CD4-positive, alpha-beta memory T cell (primary cell): ENCODE results near the gene ACTN1. TPM values are rescaled to one million over a fixed set of nuclear protein-coding genes. Genes with fewer than 3 reads are reported as not detected.

Experiments
- CTCF ChIA-PET: fragments of 350-600 bp; sonication (Branson Sonifier 250); formaldehyde crosslinking; loops from one replicate; lab custom pipeline; 2021; ENCODE audit warnings: inconsistent platforms; ENCODE audit not compliant: partially characterized antibody; lab: Charles Lee
- POLR2A ChIA-PET: fragments of 350-600 bp; sonication (Branson Sonifier 250); formaldehyde crosslinking; loops from one replicate; lab custom pipeline; 2021; ENCODE audit not compliant: partially characterized antibody; lab: Charles Lee
- DNase-seq, 5 donors: peaks; one replicate each; pipeline versions ENCODE4 v3.0.0 to v3.0.0-alpha.2; 2020 to 2022; ENCODE audit warnings: mixed read lengths in 1 of 5
- H3K27ac ChIP-seq: one replicate; pipeline ENCODE4 v1.7.0; 2013; ENCODE audit warnings: low read depth, low read length
- H3K27me3 ChIP-seq: 2 replicates; pipeline ENCODE4 v1.7.0; 2013; ENCODE audit warnings: mild to moderate bottlenecking, low read length, moderate library complexity; ENCODE audit not compliant: insufficient read depth
- H3K36me3 ChIP-seq: 2 replicates; pipeline ENCODE4 v1.7.0; 2013; ENCODE audit warnings: mild to moderate bottlenecking, low read length, moderate library complexity; ENCODE audit not compliant: insufficient read depth
- H3K4me1 ChIP-seq: 2 replicates; pipeline ENCODE4 v1.7.0; 2013; ENCODE audit warnings: mild to moderate bottlenecking, low read length, moderate library complexity; ENCODE audit not compliant: insufficient read depth
- H3K4me3 ChIP-seq, 2 donors: one replicate each; pipeline ENCODE4 v1.7.0; 2013; ENCODE audit warnings: low read length in 2 of 2, mild to moderate bottlenecking in 1 of 2
- H3K9me3 ChIP-seq, 2 donors: one replicate each; pipeline ENCODE4 v1.7.0; 2013; ENCODE audit warnings: low read length in 2 of 2, control low read depth in 1 of 2; ENCODE audit not compliant: control insufficient read depth in 1 of 2
- H3K27ac Mint-ChIP-seq, 7 donors: one replicate each; pipeline ENCODE4 v1.8.0; 2020 to 2021; ENCODE audit warnings: mixed read lengths in 7 of 7, mild to moderate bottlenecking in 6 of 7, inconsistent platforms in 3 of 7, moderate library complexity in 3 of 7
- H3K27me3 Mint-ChIP-seq, 2 donors: one replicate each; pipeline ENCODE4 v1.8.0; 2020 to 2021; ENCODE audit warnings: mixed read lengths in 2 of 2
- H3K36me3 Mint-ChIP-seq, 2 donors: one replicate each; pipeline ENCODE4 v1.8.0; 2020 to 2021; ENCODE audit warnings: mixed read lengths in 2 of 2, inconsistent platforms in 1 of 2, mild to moderate bottlenecking in 1 of 2
- H3K4me1 Mint-ChIP-seq, 4 donors: one replicate each; pipeline ENCODE4 v1.8.0; 2020 to 2021; ENCODE audit warnings: mixed read lengths in 4 of 4, mild to moderate bottlenecking in 1 of 4
- H3K4me3 Mint-ChIP-seq, 8 donors: one replicate each; pipeline ENCODE4 v1.8.0; 2020 to 2021; ENCODE audit warnings: mixed read lengths in 8 of 8, mild to moderate bottlenecking in 7 of 8, moderate library complexity in 6 of 8, inconsistent platforms in 3 of 8
- H3K9me3 Mint-ChIP-seq, 8 donors: one replicate each; pipeline ENCODE4 v1.8.0; 2020 to 2021; ENCODE audit warnings: mixed read lengths in 8 of 8, mild to moderate bottlenecking in 5 of 8, inconsistent platforms in 3 of 8, moderate library complexity in 1 of 8
- intact Hi-C: fragments of 100-400 bp; cut with micrococcal nuclease; formaldehyde crosslinking; loops from one replicate; pipeline ENCODE4 v1.15.1; 2023
- polyA plus RNA-seq, 2 donors: library from polyadenylated mRNA; unstranded; fragments of 300-500 nt; fragmentation: Illumina TruSeq; gene quantifications; one replicate each; pipeline ENCODE4 v1.2.3, GENCODE V29; 2021
- total RNA-seq, 2 experiments: library from RNA; stranded (reverse); gene quantifications; one replicate each; pipeline ENCODE4 v1.2.3, GENCODE V29; 2021

ACTN1 gene
- total and polyA plus RNA-seq, 4 experiments from 2014 or later: 33.6 to 75.1 (median 67.0) TPM

GRCh38 chr14:68888883-68889282 lies 90.2 kb downstream of the ACTN1 start:
- CTCF ChIA-PET: no interaction called here

GRCh38 chr14:68888025-68888850 lies 90.9 kb downstream of the ACTN1 start:
- Histone ChIP-seq H3K4me3 (no peak overlapping the region), H3K36me3 (peaks cover 25% of the 10 kb centered on the region), H3K9me3 (no peaks in the 10 kb centered on the region), H3K27me3 (no peaks in the 10 kb centered on the region), H3K4me1 (no peaks in the 10 kb centered on the region), H3K27ac (no peak overlapping the region)
- peak overlapping the region in 1 of 7 donors; percentile 65 for H3K27ac Mint-ChIP-seq
- ChIA-PET POLR2A (interaction anchor here (0.6 kb wide), 1 partner anchor 209 kb away, joined by 3 read pairs; no protein-coding TSS in a partner anchor), CTCF (interaction anchor here (0.7 to 1.0 kb wide), 2 partner anchors 24 to 202 kb away, joined by 3 read pairs; no protein-coding TSS in a partner anchor)
- intact Hi-C loops: no loop called here
- H3K4me3 Mint-ChIP-seq: no peak overlapping the region
- DNase-seq: no peak
- H3K36me3 Mint-ChIP-seq: peaks cover 27 to 46% of the 10 kb centered on the region in 2 donors
- H3K4me1 Mint-ChIP-seq: no peaks in the 10 kb centered on the region
- H3K9me3 Mint-ChIP-seq: no peaks in the 10 kb centered on the region
- H3K27me3 Mint-ChIP-seq: no peaks in the 10 kb centered on the region

More at GRCh38 chr14:68888883-68889282, 90.2 kb downstream of the ACTN1 start:
- Histone ChIP-seq H3K9me3 (no peaks in the 10 kb centered on the region), H3K4me3 (no peak overlapping the region), H3K4me1 (no peaks in the 10 kb centered on the region), H3K27me3 (no peaks in the 10 kb centered on the region), H3K36me3 (peaks cover 31% of the 10 kb centered on the region), H3K27ac (no peak overlapping the region)
- H3K4me1 Mint-ChIP-seq: no peaks in the 10 kb centered on the region
- POLR2A ChIA-PET: no interaction called here
- no peak overlapping the region for H3K27ac Mint-ChIP-seq
- no peak overlapping the region for H3K4me3 Mint-ChIP-seq
- intact Hi-C loops: no loop called here
- DNase-seq: no peak
- peaks cover 25 to 46% of the 10 kb centered on the region in 2 donors for H3K36me3 Mint-ChIP-seq
- no peaks in the 10 kb centered on the region for H3K27me3 Mint-ChIP-seq
- H3K9me3 Mint-ChIP-seq: no peaks in the 10 kb centered on the region

- H3K27ac Mint-ChIP-seq: no peak overlapping the region
Observed at GRCh38 chr14:68886109-68886434, 93.0 kb downstream of the ACTN1 start.

DNA sequence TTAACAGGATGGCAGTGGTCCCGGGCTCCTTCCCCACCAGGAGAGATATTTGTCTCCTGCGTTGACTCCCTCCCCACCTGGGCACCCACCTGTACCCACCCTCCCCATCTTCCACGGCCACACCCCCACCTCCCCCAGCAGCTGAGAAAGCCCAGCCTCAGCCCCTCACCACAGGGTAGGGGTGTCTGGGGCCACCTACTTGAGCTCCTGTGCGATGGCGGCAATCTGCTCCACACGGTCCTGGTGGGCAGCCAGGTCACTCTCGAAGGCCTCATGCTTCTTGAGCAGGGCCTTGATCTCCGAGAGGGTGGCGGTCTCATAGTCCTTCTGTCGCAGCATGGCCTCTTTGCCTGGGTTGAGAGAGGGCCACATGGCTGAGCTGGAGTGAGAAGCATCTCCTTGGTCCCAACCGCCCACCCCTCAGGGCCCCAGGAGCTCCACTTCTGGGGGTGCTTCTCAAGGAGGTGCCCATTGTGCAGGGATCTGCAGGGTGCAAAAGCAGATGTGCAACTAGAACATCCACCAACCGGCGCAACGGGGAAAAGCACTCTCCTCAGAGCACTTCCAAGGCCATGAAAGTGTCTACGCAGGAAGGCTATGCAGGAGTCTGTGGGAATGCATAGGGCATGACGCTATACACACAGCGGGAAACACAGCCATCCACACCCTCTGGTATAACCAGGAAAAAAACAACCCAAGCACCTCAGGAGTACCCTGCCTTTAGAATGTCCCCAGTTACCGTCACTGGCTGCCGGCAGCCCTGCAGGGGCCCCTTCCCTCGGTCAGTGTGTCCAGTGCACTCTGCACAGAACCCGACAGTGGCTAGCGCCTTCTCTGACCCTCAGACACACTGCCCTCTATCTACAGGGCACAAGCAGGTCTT lies 93.6 kb downstream of the ACTN1 start:
- ChIA-PET POLR2A (no interaction called here), CTCF (interaction anchor here (1.8 kb wide), 2 partner anchors 23 to 25 kb away, joined by 3 to 8 read pairs; no protein-coding TSS in a partner anchor)
- no peak for DNase-seq
- Mint-ChIP-seq H3K4me1 (no peaks in the 10 kb centered on the region), H3K4me3 (no peak overlapping the region), H3K27me3 (no peaks in the 10 kb centered on the region), H3K27ac (no peak overlapping the region), H3K9me3 (no peaks in the 10 kb centered on the region), H3K36me3 (peaks cover 43 to 49% of the 10 kb centered on the region in 2 donors)
- Histone ChIP-seq H3K4me1 (no peaks in the 10 kb centered on the region), H3K27me3 (no peaks in the 10 kb centered on the region), H3K36me3 (peaks cover 27% of the 10 kb centered on the region), H3K27ac (no peak overlapping the region), H3K9me3 (no peaks in the 10 kb centered on the region), H3K4me3 (no peak overlapping the region)
- intact Hi-C loops: no loop called here

More at GRCh38 chr14:68886109-68886434, 93.0 kb downstream of the ACTN1 start:
- H3K27me3 ChIP-seq: no peaks in the 10 kb centered on the region
- H3K36me3 ChIP-seq: peaks cover 23% of the 10 kb centered on the region
- H3K4me1 ChIP-seq: no peaks in the 10 kb centered on the region
- Mint-ChIP-seq H3K9me3 (no peaks in the 10 kb centered on the region), H3K36me3 (peaks cover 40 to 50% of the 10 kb centered on the region in 2 donors), H3K27me3 (no peaks in the 10 kb centered on the region), H3K4me3 (no peak overlapping the region), H3K4me1 (no peaks in the 10 kb centered on the region)
- H3K4me3 ChIP-seq: no peak overlapping the region
- no peak overlapping the region for H3K27ac ChIP-seq
- DNase-seq: no peak
- intact Hi-C loops: no loop called here
- CTCF ChIA-PET: no interaction called here
- POLR2A ChIA-PET: no interaction called here
- H3K9me3 ChIP-seq: no peaks in the 10 kb centered on the region

DNA sequence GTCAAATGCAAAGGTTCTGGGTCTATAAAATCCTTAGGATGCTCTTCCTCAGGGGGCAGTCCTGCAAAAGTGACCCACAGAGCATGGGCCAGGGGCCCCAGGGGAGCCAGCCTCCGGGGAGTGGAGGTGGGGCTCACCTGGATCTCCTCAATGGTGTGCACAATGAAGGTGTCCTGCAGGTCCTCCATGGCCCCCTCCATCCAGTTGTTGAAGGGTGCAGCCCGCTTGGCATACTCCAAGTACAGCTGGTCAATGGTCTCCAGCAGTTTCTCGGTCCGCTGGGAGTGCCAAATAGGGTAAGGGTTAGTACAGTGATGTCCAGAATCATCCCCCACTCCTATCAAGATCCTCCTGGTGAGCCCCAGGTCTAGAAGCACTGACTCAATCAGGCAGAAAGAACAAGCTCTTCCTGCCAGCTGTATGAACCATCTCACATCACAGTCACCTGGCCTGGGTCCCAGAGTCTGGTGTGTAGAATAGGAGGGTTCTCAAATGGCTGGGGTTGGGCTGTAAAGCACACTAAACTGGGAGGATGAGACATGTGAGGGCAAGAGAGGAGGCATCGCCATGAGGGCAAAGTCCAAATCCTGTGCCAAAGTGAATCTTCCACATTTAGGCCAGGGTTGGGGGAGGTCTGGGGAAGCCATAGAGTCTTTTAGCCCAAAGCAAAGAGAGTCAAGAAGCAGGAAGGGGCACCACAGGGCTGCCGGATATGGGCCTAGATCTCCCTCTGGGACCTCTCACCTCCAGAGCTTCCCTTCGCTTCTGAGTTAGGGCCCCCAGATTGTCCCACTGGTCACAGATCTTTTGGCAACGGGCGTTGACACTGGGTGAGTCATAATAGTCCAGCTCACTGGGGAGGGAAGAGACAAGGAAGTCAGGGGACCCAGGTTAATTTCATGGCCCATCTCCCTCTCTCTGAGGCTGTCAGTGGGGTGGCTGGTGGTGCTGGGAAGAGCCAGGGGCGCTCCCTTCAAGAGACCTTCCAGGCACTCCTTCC lies 94.8 kb downstream of the ACTN1 start:
- Mint-ChIP-seq H3K4me3 (no peak overlapping the region), H3K9me3 (no peaks in the 10 kb centered on the region), H3K36me3 (peaks cover 45 to 48% of the 10 kb centered on the region in 2 donors), H3K27ac (peak overlapping the region in 1 of 7 donors; percentile 2), H3K4me1 (no peaks in the 10 kb centered on the region), H3K27me3 (no peaks in the 10 kb centered on the region)
- Histone ChIP-seq H3K9me3 (no peaks in the 10 kb centered on the region), H3K27me3 (no peaks in the 10 kb centered on the region), H3K4me1 (no peaks in the 10 kb centered on the region), H3K36me3 (peaks cover 27% of the 10 kb centered on the region), H3K4me3 (no peak overlapping the region), H3K27ac (no peak overlapping the region)
- ChIA-PET POLR2A (no interaction called here), CTCF (interaction anchor here (1.7 to 1.8 kb wide), 3 partner anchors 21 to 27 kb away, joined by 3 to 8 read pairs (median 5); no protein-coding TSS in a partner anchor)
- no peak for DNase-seq
- intact Hi-C loops: no loop called here

GRCh38 chr14:68882235-68882634 lies 96.9 kb downstream of the ACTN1 start:
- ChIA-PET POLR2A (no interaction called here), CTCF (no interaction called here)
- no peaks in the 10 kb centered on the region for H3K27me3 ChIP-seq
- no peaks in the 10 kb centered on the region for H3K27me3 Mint-ChIP-seq
- no peak overlapping the region for H3K27ac ChIP-seq
- no peaks in the 10 kb centered on the region for H3K9me3 Mint-ChIP-seq
- H3K4me3 Mint-ChIP-seq: no peak overlapping the region
- H3K9me3 ChIP-seq: no peaks in the 10 kb centered on the region
- no peak for DNase-seq
- H3K4me1 ChIP-seq: no peaks in the 10 kb centered on the region
- H3K4me3 ChIP-seq: no peak overlapping the region
- peak overlapping the region in 1 of 7 donors; percentile 69 for H3K27ac Mint-ChIP-seq
- H3K36me3 ChIP-seq: peaks cover 19% of the 10 kb centered on the region
- peaks cover 39 to 47% of the 10 kb centered on the region in 2 donors for H3K36me3 Mint-ChIP-seq
- intact Hi-C loops: no loop called here
- no peaks in the 10 kb centered on the region for H3K4me1 Mint-ChIP-seq
